Measurements from ENCODE around the gene CALU.

CALU gene

GRCh38 chr7:128703609-128704241 is 35.4 kb upstream of the CALU start:
- Histone ChIP-seq H3K27ac (ENCODE audit: low read length) (no peak overlapping the region), H3K4me1 (ENCODE audit: control insufficient read depth, insufficient read depth, low read length) (no peaks in the 10 kb centered on the region), H3K36me3 (ENCODE audit: control insufficient read depth in 2 of 2, insufficient read depth in 2 of 2, low read length in 2 of 2) (no peaks in the 10 kb centered on the region), H3K9me3 (ENCODE audit: control insufficient read depth in 2 of 2, low read length in 2 of 2) (no peaks in the 10 kb centered on the region), H3K4me3 (ENCODE audit: low read length in 2 of 2) (no peak overlapping the region), H3K27me3 (ENCODE audit: control insufficient read depth in 1 of 2, insufficient read depth in 2 of 2, low read length in 2 of 2) (peaks cover 6 to 9% of the 10 kb centered on the region in 2 donors), H3K9ac (ENCODE audit: low read length in 2 of 2) (no peak overlapping the region)

GRCh38 chr7:128705891-128706333 is 33.2 kb upstream of the CALU start:
- H3K36me3 ChIP-seq (ENCODE audit: control insufficient read depth in 2 of 2, insufficient read depth in 2 of 2, low read length in 2 of 2): no peaks in the 10 kb centered on the region
- no peak overlapping the region for H3K4me3 ChIP-seq (ENCODE audit: low read length in 2 of 2)
- H3K9ac ChIP-seq (ENCODE audit: low read length in 2 of 2): no peak overlapping the region
- H3K27me3 ChIP-seq (ENCODE audit: control insufficient read depth in 1 of 2, insufficient read depth in 2 of 2, low read length in 2 of 2): peaks cover 0 to under 1% of the 10 kb centered on the region in 2 donors
- H3K9me3 ChIP-seq (ENCODE audit: control insufficient read depth in 2 of 2, low read length in 2 of 2): no peaks in the 10 kb centered on the region
- H3K27ac ChIP-seq (ENCODE audit: low read length): no peak overlapping the region
- no peaks in the 10 kb centered on the region for H3K4me1 ChIP-seq (ENCODE audit: control insufficient read depth, insufficient read depth, low read length)

- Histone ChIP-seq H3K9me3 (ENCODE audit: control insufficient read depth in 2 of 2, low read length in 2 of 2) (peaks cover 0 to 1% of the 10 kb centered on the region in 2 donors), H3K4me1 (ENCODE audit: control insufficient read depth, insufficient read depth, low read length) (no peaks in the 10 kb centered on the region), H3K4me3 (ENCODE audit: low read length in 2 of 2) (no peak overlapping the region), H3K36me3 (ENCODE audit: control insufficient read depth in 2 of 2, insufficient read depth in 2 of 2, low read length in 2 of 2) (no peaks in the 10 kb centered on the region), H3K27ac (ENCODE audit: low read length) (no peak overlapping the region), H3K27me3 (ENCODE audit: control insufficient read depth in 1 of 2, insufficient read depth in 2 of 2, low read length in 2 of 2) (no peaks in the 10 kb centered on the region), H3K9ac (ENCODE audit: low read length in 2 of 2) (no peak overlapping the region)
Observed at GRCh38 chr7:128707752-128708151, 31.4 kb upstream of the CALU start.

GRCh38 chr7:128708235-128708634 is 30.9 kb upstream of the CALU start:
- no peak overlapping the region for H3K4me3 ChIP-seq (ENCODE audit: low read length in 2 of 2)
- H3K27me3 ChIP-seq (ENCODE audit: control insufficient read depth in 1 of 2, insufficient read depth in 2 of 2, low read length in 2 of 2): no peaks in the 10 kb centered on the region
- H3K36me3 ChIP-seq (ENCODE audit: control insufficient read depth in 2 of 2, insufficient read depth in 2 of 2, low read length in 2 of 2): no peaks in the 10 kb centered on the region
- peaks cover 0 to 3% of the 10 kb centered on the region in 2 donors for H3K9me3 ChIP-seq (ENCODE audit: control insufficient read depth in 2 of 2, low read length in 2 of 2)
- no peak overlapping the region for H3K9ac ChIP-seq (ENCODE audit: low read length in 2 of 2)
- no peaks in the 10 kb centered on the region for H3K4me1 ChIP-seq (ENCODE audit: control insufficient read depth, insufficient read depth, low read length)
- no peak overlapping the region for H3K27ac ChIP-seq (ENCODE audit: low read length)

GRCh38 chr7:128708824-128709223 is 30.3 kb upstream of the CALU start:
- Histone ChIP-seq H3K9me3 (ENCODE audit: control insufficient read depth in 2 of 2, low read length in 2 of 2) (peaks cover 0 to 3% of the 10 kb centered on the region in 2 donors), H3K9ac (ENCODE audit: low read length in 2 of 2) (no peak overlapping the region), H3K4me3 (ENCODE audit: low read length in 2 of 2) (no peak overlapping the region), H3K4me1 (ENCODE audit: control insufficient read depth, insufficient read depth, low read length) (no peaks in the 10 kb centered on the region), H3K27ac (ENCODE audit: low read length) (no peak overlapping the region), H3K27me3 (ENCODE audit: control insufficient read depth in 1 of 2, insufficient read depth in 2 of 2, low read length in 2 of 2) (no peaks in the 10 kb centered on the region), H3K36me3 (ENCODE audit: control insufficient read depth in 2 of 2, insufficient read depth in 2 of 2, low read length in 2 of 2) (no peaks in the 10 kb centered on the region)

GRCh38 chr7:128710481-128710880 is 28.7 kb upstream of the CALU start:
- Histone ChIP-seq H3K27ac (ENCODE audit: low read length) (no peak overlapping the region), H3K4me1 (ENCODE audit: control insufficient read depth, insufficient read depth, low read length) (no peaks in the 10 kb centered on the region), H3K27me3 (ENCODE audit: control insufficient read depth in 1 of 2, insufficient read depth in 2 of 2, low read length in 2 of 2) (no peaks in the 10 kb centered on the region), H3K36me3 (ENCODE audit: control insufficient read depth in 2 of 2, insufficient read depth in 2 of 2, low read length in 2 of 2) (no peaks in the 10 kb centered on the region), H3K4me3 (ENCODE audit: low read length in 2 of 2) (no peak overlapping the region), H3K9ac (ENCODE audit: low read length in 2 of 2) (no peak overlapping the region), H3K9me3 (ENCODE audit: control insufficient read depth in 2 of 2, low read length in 2 of 2) (peaks cover 0 to 3% of the 10 kb centered on the region in 2 donors)

GRCh38 chr7:128713794-128714193 is 25.4 kb upstream of the CALU start:
- Histone ChIP-seq H3K27me3 (ENCODE audit: control insufficient read depth in 1 of 2, insufficient read depth in 2 of 2, low read length in 2 of 2) (peaks cover 0 to 2% of the 10 kb centered on the region in 2 donors), H3K27ac (ENCODE audit: low read length) (no peak overlapping the region), H3K9ac (ENCODE audit: low read length in 2 of 2) (no peak overlapping the region), H3K36me3 (ENCODE audit: control insufficient read depth in 2 of 2, insufficient read depth in 2 of 2, low read length in 2 of 2) (no peaks in the 10 kb centered on the region), H3K4me1 (ENCODE audit: control insufficient read depth, insufficient read depth, low read length) (no peaks in the 10 kb centered on the region), H3K4me3 (ENCODE audit: low read length in 2 of 2) (no peak overlapping the region), H3K9me3 (ENCODE audit: control insufficient read depth in 2 of 2, low read length in 2 of 2) (peaks cover 0 to 3% of the 10 kb centered on the region in 2 donors)

GRCh38 chr7:128714701-128715495 is 24.3 kb upstream of the CALU start:
- Histone ChIP-seq H3K9ac (ENCODE audit: low read length in 2 of 2) (no peak overlapping the region), H3K27me3 (ENCODE audit: control insufficient read depth in 1 of 2, insufficient read depth in 2 of 2, low read length in 2 of 2) (peaks cover 0 to 2% of the 10 kb centered on the region in 2 donors), H3K27ac (ENCODE audit: low read length) (no peak overlapping the region), H3K4me3 (ENCODE audit: low read length in 2 of 2) (no peak overlapping the region), H3K4me1 (ENCODE audit: control insufficient read depth, insufficient read depth, low read length) (no peaks in the 10 kb centered on the region), H3K36me3 (ENCODE audit: control insufficient read depth in 2 of 2, insufficient read depth in 2 of 2, low read length in 2 of 2) (no peaks in the 10 kb centered on the region), H3K9me3 (ENCODE audit: control insufficient read depth in 2 of 2, low read length in 2 of 2) (peaks cover 0 to 3% of the 10 kb centered on the region in 2 donors)

GRCh38 chr7:128718967-128719642 is 20.1 kb upstream of the CALU start:
- no peak overlapping the region for H3K4me3 ChIP-seq (ENCODE audit: low read length in 2 of 2)
- H3K27ac ChIP-seq (ENCODE audit: low read length): no peak overlapping the region

GRCh38 chr7:128721376-128721775 is 17.8 kb upstream of the CALU start:
- Histone ChIP-seq H3K9ac (ENCODE audit: low read length in 2 of 2) (no peak overlapping the region), H3K27ac (ENCODE audit: low read length) (no peak overlapping the region), H3K27me3 (ENCODE audit: control insufficient read depth in 1 of 2, insufficient read depth in 2 of 2, low read length in 2 of 2) (peaks cover 0 to 2% of the 10 kb centered on the region in 2 donors), H3K4me3 (ENCODE audit: low read length in 2 of 2) (no peak overlapping the region), H3K4me1 (ENCODE audit: control insufficient read depth, insufficient read depth, low read length) (no peaks in the 10 kb centered on the region), H3K9me3 (ENCODE audit: control insufficient read depth in 2 of 2, low read length in 2 of 2) (no peaks in the 10 kb centered on the region), H3K36me3 (ENCODE audit: control insufficient read depth in 2 of 2, insufficient read depth in 2 of 2, low read length in 2 of 2) (no peaks in the 10 kb centered on the region)

More at GRCh38 chr7:128718967-128719642, 20.1 kb upstream of the CALU start:
- H3K9me3 ChIP-seq (ENCODE audit: control insufficient read depth in 2 of 2, low read length in 2 of 2): no peaks in the 10 kb centered on the region
- no peaks in the 10 kb centered on the region for H3K4me1 ChIP-seq (ENCODE audit: control insufficient read depth, insufficient read depth, low read length)
- no peak overlapping the region for H3K9ac ChIP-seq (ENCODE audit: low read length in 2 of 2)
- H3K27me3 ChIP-seq (ENCODE audit: control insufficient read depth in 1 of 2, insufficient read depth in 2 of 2, low read length in 2 of 2): peaks cover 0 to 2% of the 10 kb centered on the region in 2 donors
- H3K36me3 ChIP-seq (ENCODE audit: control insufficient read depth in 2 of 2, insufficient read depth in 2 of 2, low read length in 2 of 2): no peaks in the 10 kb centered on the region
